ENCODE results near the gene ARID5B.
A peak's percentile ranks its signal among the peaks of the same experiment; 100 is the strongest.

ARID5B gene

GRCh38 chr10:61960396-61961120 lies 59.1 kb downstream of the ARID5B start:
- DNase-seq (ENCODE audit: insufficient read length, low spot score), result no peak
- FAIRE-seq, result no peak
- no peak for TF ChIP-seq PAX5 (IDR thresholded peaks at IDR 0.05; ENCODE audit: insufficient read depth, low read length, severe bottlenecking)
- TF ChIP-seq POU2F2 (IDR thresholded peaks at IDR 0.05; ENCODE audit: low read depth, low read length), result no peak
- TF ChIP-seq POLR2AphosphoS5 (IDR thresholded peaks at IDR 0.05; ENCODE audit: low read depth, low read length), result no peak
- TF ChIP-seq POLR2A (IDR thresholded peaks at IDR 0.05; ENCODE audit: low read depth, low read length), result no peak
- no peak for TF ChIP-seq SPI1 (IDR thresholded peaks at IDR 0.05; ENCODE audit: low read depth, low read length)
- TF ChIP-seq TAF1 (IDR thresholded peaks at IDR 0.05; ENCODE audit: low read depth, low read length), result no peak

- FAIRE-seq (peak; percentile 87), DNase-seq (ENCODE audit: insufficient read length, low spot score) (peak; percentile 18)
- TF ChIP-seq POLR2AphosphoS5 (IDR thresholded peaks at IDR 0.05; ENCODE audit: low read depth, low read length) (no peak), POLR2A (IDR thresholded peaks at IDR 0.05; ENCODE audit: low read depth, low read length) (no peak), POU2F2 (IDR thresholded peaks at IDR 0.05; ENCODE audit: low read depth, low read length) (no peak)
Observed at GRCh38 chr10:61961278-61961677, 59.8 kb downstream of the ARID5B start.

DNA sequence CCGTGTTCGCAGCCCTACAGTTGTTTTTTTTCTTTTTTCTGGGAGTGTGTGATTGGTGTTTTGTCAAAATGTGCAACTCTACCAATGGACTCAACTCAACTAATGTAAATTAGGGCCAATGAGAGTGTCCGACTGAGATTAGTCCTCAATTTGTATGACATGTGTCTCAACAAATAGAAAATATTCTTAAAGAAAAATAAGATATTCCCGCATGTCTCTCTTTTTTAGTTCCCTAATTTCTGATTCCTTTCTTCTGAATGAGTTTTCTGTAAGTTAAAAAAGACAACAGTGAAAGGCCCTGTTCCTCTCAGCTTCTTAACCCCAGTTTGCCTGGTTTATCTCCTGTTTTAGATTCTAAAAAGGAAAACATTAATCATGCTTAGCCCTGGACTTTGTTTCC lies 61.5 kb downstream of the ARID5B start:
- DNase-seq (ENCODE audit: insufficient read length, low spot score) (no peak), FAIRE-seq (no peak)
- TF ChIP-seq SPI1 (IDR thresholded peaks at IDR 0.05; ENCODE audit: low read depth, low read length) (no peak), PAX5 (IDR thresholded peaks at IDR 0.05; ENCODE audit: insufficient read depth, low read length, severe bottlenecking) (no peak), POU2F2 (IDR thresholded peaks at IDR 0.05; ENCODE audit: low read depth, low read length) (no peak), POLR2A (IDR thresholded peaks at IDR 0.05; ENCODE audit: low read depth, low read length) (no peak), TAF1 (IDR thresholded peaks at IDR 0.05; ENCODE audit: low read depth, low read length) (no peak)

DNA sequence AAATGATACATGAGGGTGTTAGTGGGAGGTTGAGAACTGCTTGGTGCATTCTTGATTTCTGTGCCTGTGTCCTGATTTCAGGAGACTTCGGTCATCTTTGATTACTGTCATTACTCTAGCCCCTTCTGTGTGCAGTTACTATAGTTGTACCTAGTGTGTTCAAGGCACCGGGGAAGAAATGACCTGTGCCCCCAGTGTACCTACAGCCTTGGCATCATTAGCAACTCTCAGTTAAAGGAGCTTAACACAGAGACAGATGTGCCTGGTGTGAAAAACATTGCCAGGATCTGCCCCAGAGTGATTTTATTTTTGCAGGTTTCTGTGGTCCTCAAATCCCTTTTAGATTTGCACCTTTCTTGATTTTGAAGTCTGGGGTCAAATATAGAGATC lies 62.2 kb downstream of the ARID5B start:
- TF ChIP-seq PAX5 (IDR thresholded peaks at IDR 0.05; ENCODE audit: insufficient read depth, low read length, severe bottlenecking) (no peak), POLR2AphosphoS5 (IDR thresholded peaks at IDR 0.05; ENCODE audit: low read depth, low read length) (no peak), POLR2A (IDR thresholded peaks at IDR 0.05; ENCODE audit: low read depth, low read length) (no peak)
- FAIRE-seq (no peak), DNase-seq (ENCODE audit: insufficient read length, low spot score) (no peak)

- TF ChIP-seq SPI1 (IDR thresholded peaks at IDR 0.05; ENCODE audit: low read depth, low read length) (no peak), POLR2A (IDR thresholded peaks at IDR 0.05; ENCODE audit: low read depth, low read length) (no peak), POU2F2 (IDR thresholded peaks at IDR 0.05; ENCODE audit: low read depth, low read length) (no peak), PAX5 (IDR thresholded peaks at IDR 0.05; ENCODE audit: insufficient read depth, low read length, severe bottlenecking) (no peak), POLR2AphosphoS5 (IDR thresholded peaks at IDR 0.05; ENCODE audit: low read depth, low read length) (no peak), TAF1 (IDR thresholded peaks at IDR 0.05; ENCODE audit: low read depth, low read length) (no peak)
- DNase-seq (ENCODE audit: insufficient read length, low spot score) (no peak), FAIRE-seq (peak; percentile 40)
Observed at GRCh38 chr10:61964059-61964709, 62.7 kb downstream of the ARID5B start.

DNA sequence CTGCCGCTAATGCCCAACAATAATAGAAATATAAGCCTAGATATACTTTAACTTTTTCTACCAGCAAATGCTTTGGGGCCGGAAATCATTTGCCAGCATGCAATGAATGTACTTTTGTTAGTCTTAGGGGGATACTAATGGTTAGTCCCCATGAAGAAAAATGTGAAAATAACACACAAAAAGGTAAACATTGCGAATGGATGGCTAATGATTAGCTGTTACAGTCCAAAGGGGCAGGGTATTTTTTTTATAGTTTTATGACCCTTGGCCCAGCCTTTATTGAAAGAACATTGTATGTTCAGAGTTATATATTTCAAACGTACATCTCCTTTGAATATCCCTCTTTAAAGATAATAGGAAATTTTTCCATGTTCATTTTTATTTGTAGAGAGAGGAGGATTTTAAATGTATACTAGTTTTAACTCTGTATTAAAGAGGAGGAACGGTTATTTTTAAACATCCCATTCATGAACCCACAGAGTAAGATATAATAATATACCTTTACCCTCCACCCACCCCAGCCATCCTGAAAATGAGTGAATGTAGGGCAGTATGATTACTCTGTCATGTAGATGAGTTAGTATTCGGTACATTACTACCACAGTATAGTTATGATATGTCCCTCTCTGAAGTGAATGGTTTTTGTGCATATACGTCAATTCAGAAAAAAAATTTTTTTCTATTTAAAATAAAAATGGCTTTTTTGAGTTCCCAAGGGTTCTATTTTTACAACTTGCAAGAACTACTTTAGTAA lies 63.6 kb downstream of the ARID5B start:
- no peak for DNase-seq (ENCODE audit: insufficient read length, low spot score)
- TF ChIP-seq PAX5 (IDR thresholded peaks at IDR 0.05; ENCODE audit: insufficient read depth, low read length, severe bottlenecking) (no peak), POLR2A (IDR thresholded peaks at IDR 0.05; ENCODE audit: low read depth, low read length) (no peak), SPI1 (IDR thresholded peaks at IDR 0.05; ENCODE audit: low read depth, low read length) (no peak), POU2F2 (IDR thresholded peaks at IDR 0.05; ENCODE audit: low read depth, low read length) (no peak), POLR2AphosphoS5 (IDR thresholded peaks at IDR 0.05; ENCODE audit: low read depth, low read length) (no peak), TAF1 (IDR thresholded peaks at IDR 0.05; ENCODE audit: low read depth, low read length) (no peak)
- peak; percentile 69 for FAIRE-seq

DNA sequence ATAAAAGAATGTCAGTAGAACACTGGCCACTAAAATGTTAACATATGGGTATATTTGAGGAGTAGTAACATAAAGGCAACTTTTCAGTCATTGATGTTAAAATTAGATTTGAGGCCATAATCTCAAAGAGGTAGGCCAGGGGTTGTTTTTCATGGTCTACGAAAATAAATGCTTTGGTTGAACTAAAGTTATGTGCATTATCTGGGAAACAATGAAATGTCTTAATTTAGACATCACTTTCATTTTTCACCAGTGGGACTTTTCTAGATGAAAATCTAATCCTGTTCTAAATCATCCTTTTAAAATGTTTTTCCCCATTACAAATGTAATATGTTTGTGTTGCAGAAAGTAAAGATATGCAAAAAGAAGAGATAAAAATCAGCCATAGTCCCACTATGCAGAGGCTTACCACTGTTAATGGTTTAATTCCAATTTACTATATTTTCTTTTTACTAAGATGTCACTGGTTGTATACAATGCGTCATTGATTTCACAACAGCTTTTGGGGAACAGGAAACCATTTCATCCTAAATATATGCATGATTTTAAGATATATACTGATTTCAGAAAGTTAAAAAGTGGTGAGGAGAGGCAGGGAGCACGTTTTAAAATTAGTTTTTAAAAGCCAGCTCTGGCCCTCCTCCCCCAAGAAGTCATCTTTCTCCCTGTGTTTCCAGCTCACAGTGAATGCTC lies 64.3 kb downstream of the ARID5B start:
- FAIRE-seq, result peak; percentile 80
- no peak for DNase-seq (ENCODE audit: insufficient read length, low spot score)
- TF ChIP-seq POLR2A (IDR thresholded peaks at IDR 0.05; ENCODE audit: low read depth, low read length) (no peak), TAF1 (IDR thresholded peaks at IDR 0.05; ENCODE audit: low read depth, low read length) (no peak), POLR2AphosphoS5 (IDR thresholded peaks at IDR 0.05; ENCODE audit: low read depth, low read length) (no peak), PAX5 (IDR thresholded peaks at IDR 0.05; ENCODE audit: insufficient read depth, low read length, severe bottlenecking) (no peak), SPI1 (IDR thresholded peaks at IDR 0.05; ENCODE audit: low read depth, low read length) (no peak)

GRCh38 chr10:61967298-61967697 lies 65.8 kb downstream of the ARID5B start:
- TF ChIP-seq TAF1 (IDR thresholded peaks at IDR 0.05; ENCODE audit: low read depth, low read length) (no peak), SPI1 (IDR thresholded peaks at IDR 0.05; ENCODE audit: low read depth, low read length) (no peak), POLR2AphosphoS5 (IDR thresholded peaks at IDR 0.05; ENCODE audit: low read depth, low read length) (no peak), PAX5 (IDR thresholded peaks at IDR 0.05; ENCODE audit: insufficient read depth, low read length, severe bottlenecking) (no peak), POU2F2 (IDR thresholded peaks at IDR 0.05; ENCODE audit: low read depth, low read length) (no peak), POLR2A (IDR thresholded peaks at IDR 0.05; ENCODE audit: low read depth, low read length) (no peak)
- DNase-seq (ENCODE audit: insufficient read length, low spot score), result no peak
- FAIRE-seq, result peak; percentile 56

All from GM12891 (cell line).